PC-3 (cell line): ENCODE results near the gene SH3GL3. TPM values are rescaled to one million over a fixed set of nuclear protein-coding genes. Genes with fewer than 3 reads are reported as not detected.

Source experiments
- ATAC-seq: fragments of 200-7000 bp; cut with Tn5 transposase; 2 replicates; pipeline ENCODE4 v1.9.1; 2020; ENCODE audit warnings: mild to moderate bottlenecking, moderate library complexity
- BruUV-seq: library from RNA; stranded (reverse); fragments of 400-500 nt; replicated peaks from 2 replicates; lab custom pipeline; 2021; lab: Mats Ljungman, UMichigan
- CTCF ChIA-PET: fragments of 300-600 bp; sonication (Branson Sonifier 250); formaldehyde crosslinking; loops from one replicate; lab custom pipeline; 2022; ENCODE audit warnings: antibody characterized with exemption; lab: Charles Lee
- POLR2A ChIA-PET: fragments of 300-600 bp; sonication (Branson Sonifier 250); formaldehyde crosslinking; loops from one replicate; lab custom pipeline; 2022; ENCODE audit warnings: antibody characterized with exemption; ENCODE audit not compliant: unreplicated experiment; lab: Charles Lee
- DNase-seq: peaks from one replicate; pipeline ENCODE4 v3.0.0-alpha.2; 2015
- H2AFZ ChIP-seq: fragments of 300-600 bp; sonication (generic); 2 replicates; pipeline ENCODE4 v1.6.0; 2016; ENCODE audit warnings: antibody characterized with exemption, low read length
- H3F3A ChIP-seq: fragments of 300-600 bp; sonication (generic); one replicate; pipeline ENCODE4 v1.6.0; 2017; ENCODE audit warnings: antibody characterized with exemption, low read length, control low read depth, mild to moderate bottlenecking; ENCODE audit not compliant: unreplicated experiment
- H3K27ac ChIP-seq: fragments of 300-600 bp; sonication (generic); 2 replicates; pipeline ENCODE4 v1.5.1; 2016; ENCODE audit warnings: mild to moderate bottlenecking, low read length
- H3K27me3 ChIP-seq: fragments of 300-600 bp; sonication (generic); 2 replicates; pipeline ENCODE4 v1.6.1; 2016; ENCODE audit warnings: low read length, mixed read lengths
- H3K36me3 ChIP-seq: fragments of 300-600 bp; sonication (generic); 2 replicates; pipeline ENCODE4 v1.6.1; 2016; ENCODE audit warnings: low read depth, mixed run types, low read length, mixed read lengths
- H3K4me1 ChIP-seq: fragments of 300-600 bp; sonication (generic); 2 replicates; pipeline ENCODE4 v1.5.1; 2016; ENCODE audit warnings: low read length; ENCODE audit not compliant: insufficient read depth
- H3K4me2 ChIP-seq: fragments of 300-600 bp; sonication (generic); 2 replicates; pipeline ENCODE4 v1.6.0; 2016; ENCODE audit warnings: low read length
- H3K4me3 ChIP-seq: fragments of 300-600 bp; sonication (generic); 2 replicates; pipeline ENCODE4 v1.5.1; 2016; ENCODE audit warnings: mild to moderate bottlenecking, low read length, mixed read lengths
- H3K79me2 ChIP-seq: fragments of 300-600 bp; sonication (generic); 2 replicates; pipeline ENCODE4 v1.6.1; 2017; ENCODE audit warnings: low read length, mixed read lengths
- H3K9ac ChIP-seq: fragments of 300-600 bp; sonication (generic); 2 replicates; pipeline ENCODE4 v1.6.0; 2016; ENCODE audit warnings: mild to moderate bottlenecking, low read length
- H3K9me2 ChIP-seq: fragments of 300-600 bp; sonication (generic); replicated peaks from 2 replicates; pipeline ENCODE4 v1.6.1; 2016; ENCODE audit warnings: mixed run types, low read length, mixed read lengths
- H3K9me3 ChIP-seq: fragments of 300-600 bp; sonication (generic); 2 replicates; pipeline ENCODE4 v1.6.1; 2016; ENCODE audit warnings: low read length, mixed read lengths
- H4K20me1 ChIP-seq: fragments of 300-600 bp; sonication (generic); 2 replicates; pipeline ENCODE4 v1.6.1; 2016; ENCODE audit warnings: low read length, mixed read lengths
- EZH2 ChIP-seq: fragments of 300-600 bp; sonication (generic); IDR thresholded peaks from one replicate; pipeline ENCODE4 v1.6.1; 2017; ENCODE audit warnings: antibody characterized with exemption, mild to moderate bottlenecking, low read length; ENCODE audit not compliant: unreplicated experiment
- EZH2phosphoT487 ChIP-seq: fragments of 300-600 bp; sonication (generic); IDR thresholded peaks from 2 replicates; pipeline ENCODE4 v1.6.1; 2018; ENCODE audit warnings: mild to moderate bottlenecking, antibody characterized with exemption, low read length, borderline replicate concordance
- intact Hi-C: fragments of 100-400 bp; cut with micrococcal nuclease; formaldehyde crosslinking; loops from 2 replicates; pipeline ENCODE4 v1.9.0; 2023
- total RNA-seq: library from RNA; depleted of rRNA; stranded (reverse); fragments of >200 nt; gene quantifications from 2 replicates; pipeline ENCODE4 v1.2.3, GENCODE V29; 2014
- TF ChIP-seq, protein P1 (sequence below): fragments of 300-600 bp; sonication (generic); conservative IDR thresholded peaks from 2 replicates; pipeline ENCODE4 v1.5.1; 2017; ENCODE audit warnings: antibody characterized with exemption, low read depth, mild to moderate bottlenecking, low read length

Gene SH3GL3
- total RNA-seq, 1 experiment from 2014 or later, result 3.6 TPM

GRCh38 chr15:83435202-83435601, 11.9 kb upstream of the SH3GL3 start:
- Histone ChIP-seq H3K27me3 (no peaks in the 10 kb centered on the region), H4K20me1 (no peaks in the 10 kb centered on the region), H2AFZ (no peak overlapping the region), H3K9ac (no peak overlapping the region), H3F3A (no peaks in the 10 kb centered on the region), H3K79me2 (no peaks in the 10 kb centered on the region), H3K4me1 (peaks cover 23% of the 10 kb centered on the region), H3K4me3 (no peak overlapping the region), H3K9me3 (no peaks in the 10 kb centered on the region), H3K36me3 (no peaks in the 10 kb centered on the region), H3K27ac (peak overlapping the region; percentile 13; the same call in 1 of the 2 replicates), H3K4me2 (0 out of 2 replicates have a peak overlapping the region, but pooled peaks have one; percentile 64), H3K9me2 (no peaks in the 10 kb centered on the region)
- ChIA-PET POLR2A (interaction anchor here (0.6 kb wide), 2 partner anchors 70 to 177 kb away, joined by 3 to 16 read pairs; no protein-coding TSS in a partner anchor), CTCF (interaction anchor here (0.6 to 2.6 kb wide), 8 partner anchors 10 to 584 kb away, joined by 3 to 20 read pairs (median 7); partner anchors contain the start of genes BTBD1 and SH3GL3)
- ATAC-seq, result peak; percentile 70
- intact Hi-C loops, result loop anchor here (5.0 kb wide), 1 partner anchor 53 kb away; no protein-coding TSS in a partner anchor
- TF ChIP-seq EZH2 (no peak), EZH2phosphoT487 (no peak)
- TF ChIP-seq, protein P1, sequence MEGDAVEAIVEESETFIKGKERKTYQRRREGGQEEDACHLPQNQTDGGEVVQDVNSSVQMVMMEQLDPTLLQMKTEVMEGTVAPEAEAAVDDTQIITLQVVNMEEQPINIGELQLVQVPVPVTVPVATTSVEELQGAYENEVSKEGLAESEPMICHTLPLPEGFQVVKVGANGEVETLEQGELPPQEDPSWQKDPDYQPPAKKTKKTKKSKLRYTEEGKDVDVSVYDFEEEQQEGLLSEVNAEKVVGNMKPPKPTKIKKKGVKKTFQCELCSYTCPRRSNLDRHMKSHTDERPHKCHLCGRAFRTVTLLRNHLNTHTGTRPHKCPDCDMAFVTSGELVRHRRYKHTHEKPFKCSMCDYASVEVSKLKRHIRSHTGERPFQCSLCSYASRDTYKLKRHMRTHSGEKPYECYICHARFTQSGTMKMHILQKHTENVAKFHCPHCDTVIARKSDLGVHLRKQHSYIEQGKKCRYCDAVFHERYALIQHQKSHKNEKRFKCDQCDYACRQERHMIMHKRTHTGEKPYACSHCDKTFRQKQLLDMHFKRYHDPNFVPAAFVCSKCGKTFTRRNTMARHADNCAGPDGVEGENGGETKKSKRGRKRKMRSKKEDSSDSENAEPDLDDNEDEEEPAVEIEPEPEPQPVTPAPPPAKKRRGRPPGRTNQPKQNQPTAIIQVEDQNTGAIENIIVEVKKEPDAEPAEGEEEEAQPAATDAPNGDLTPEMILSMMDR, result no peak
- peak; percentile 82 for DNase-seq
- no TSS peak for BruUV-seq

DNA sequence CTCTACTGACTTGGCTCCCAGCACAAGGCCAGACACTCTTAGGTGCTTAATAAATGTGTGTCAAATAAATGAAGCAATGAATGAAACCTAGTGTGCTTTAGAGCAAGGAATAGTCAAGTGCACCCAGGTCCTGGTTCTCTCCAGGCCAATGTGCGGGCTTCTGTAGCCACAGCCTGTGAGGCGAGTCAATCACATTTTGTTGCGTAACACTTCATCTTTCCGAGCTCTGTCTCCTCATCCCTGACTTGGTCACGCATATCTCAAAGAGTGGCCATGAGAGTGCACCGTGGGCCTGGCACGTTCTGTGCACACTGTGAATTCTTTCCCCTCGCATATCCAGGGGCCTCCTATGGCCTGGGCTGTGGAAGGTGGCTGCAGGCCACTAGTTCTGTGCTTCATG, 11.4 kb upstream of the SH3GL3 start:
- CTCF ChIA-PET, result interaction anchor here (0.6 to 2.6 kb wide), 8 partner anchors 11 to 583 kb away, joined by 3 to 20 read pairs (median 6); partner anchors contain the start of genes BTBD1 and SH3GL3
- Histone ChIP-seq H3F3A (no peaks in the 10 kb centered on the region), H3K9me3 (no peaks in the 10 kb centered on the region), H3K9me2 (no peaks in the 10 kb centered on the region), H3K4me1 (peaks cover 23% of the 10 kb centered on the region), H3K4me3 (no peak overlapping the region), H3K36me3 (no peaks in the 10 kb centered on the region), H3K27me3 (no peaks in the 10 kb centered on the region), H2AFZ (no peak overlapping the region), H3K79me2 (no peaks in the 10 kb centered on the region), H3K4me2 (no peak overlapping the region), H3K27ac (peak overlapping the region; percentile 13; the same call in 1 of the 2 replicates), H3K9ac (no peak overlapping the region), H4K20me1 (no peaks in the 10 kb centered on the region)
- ATAC-seq (no peak), DNase-seq (peak; percentile 24)
- TF ChIP-seq EZH2phosphoT487 (no peak), EZH2 (no peak)
- TF ChIP-seq, protein P1, result no peak
- intact Hi-C loops, result loop anchor here (1.0 to 5.0 kb wide), 2 partner anchors 53 to 187 kb away; no protein-coding TSS in a partner anchor
- POLR2A ChIA-PET, result interaction anchor here (0.6 kb wide), 1 partner anchor 177 kb away, joined by 16 read pairs; no protein-coding TSS in a partner anchor
- BruUV-seq, result no TSS peak
